ENCODE data around the gene B9D2.

GRCh38 chr19:41356984-41357739, 6.8 kb downstream of the B9D2 start:
- TF ChIP-seq CTCF (conservative IDR thresholded peaks at IDR 0.05 in 1 of 2, IDR thresholded peaks at IDR 0.05 in 1 of 2; ENCODE audit: low read depth in 1 of 2, low read length in 2 of 2) (no peak), EZH2 (IDR thresholded peaks at IDR 0.05; ENCODE audit: low read length, missing control alignments) (no peak)
